ENCODE measurements around the gene LASP1.

- TF ChIP-seq EZH2 (IDR thresholded peaks at IDR 0.05; ENCODE audit: low read depth, low read length, severe bottlenecking) (no peak), KDM1A (IDR thresholded peaks at IDR 0.05; ENCODE audit: borderline replicate concordance, low read length) (no peak), BRCA1 (IDR thresholded peaks at IDR 0.05; ENCODE audit: low read depth, low read length) (no peak), POLR2AphosphoS5 (IDR thresholded peaks at IDR 0.05; ENCODE audit: low read depth, low read length) (no peak), RAD21 (IDR thresholded peaks at IDR 0.05 in 1 of 2, conservative IDR thresholded peaks at IDR 0.05 in 1 of 2; ENCODE audit: low read depth in 2 of 2, low read length in 2 of 2) (no peak), SRF (IDR thresholded peaks at IDR 0.05; ENCODE audit: low read depth, low read length) (no peak), CTCF (IDR thresholded peaks at IDR 0.05; ENCODE audit: control extremely low read depth in 1 of 3, insufficient read depth in 1 of 3, low read depth in 1 of 3, low read length in 3 of 3) (no peak), JUND (IDR thresholded peaks at IDR 0.05; ENCODE audit: low read length) (no peak), CBX5 (IDR thresholded peaks at IDR 0.05; ENCODE audit: low read depth, low read length) (no peak), TBP (IDR thresholded peaks at IDR 0.05; ENCODE audit: low read depth, low read length) (no peak), POLR2A (IDR thresholded peaks at IDR 0.05; ENCODE audit: control extremely low read depth in 1 of 2, low read depth in 2 of 2, low read length in 2 of 2) (no peak), RFX5 (IDR thresholded peaks at IDR 0.05; ENCODE audit: borderline replicate concordance, low read depth, low read length) (no peak), SP4 (IDR thresholded peaks at IDR 0.05; ENCODE audit: low read length) (no peak), YY1 (IDR thresholded peaks at IDR 0.05; ENCODE audit: low read depth, low read length) (no peak)
Observed at GRCh38 chr17:38898812-38899348, 29.0 kb downstream of the LASP1 start.

All from H1 (cell line).